HG03095 (cell line): Measurements from ENCODE around the gene DENND1B.

ENCODE experiments used
- ATAC-seq: cut with Tn5 transposase; IDR thresholded peaks from one replicate; pipeline ENCODE4 v1.9.1; 2021; ENCODE audit warnings: moderate library complexity; ENCODE audit not compliant: unreplicated experiment

Gene DENND1B

GRCh38 chr1:197775282-197776262 is at the start of gene DENND1B:
TSS of gene DENND1B (minus strand) at chr1:197775480. CDS start at chr1:197775155, 325 bp downstream.
- ATAC-seq = peak; percentile 77

GRCh38 chr1:197814306-197814705 is 39.0 kb upstream of the DENND1B start:
- ATAC-seq = no peak

- no peak for ATAC-seq
These were observed 38.5 kb upstream of the DENND1B start for GRCh38 chr1:197813741-197814140.

- ATAC-seq = no peak
These were observed 36.5 kb upstream of the DENND1B start for GRCh38 chr1:197811769-197812168.

GRCh38 chr1:197810812-197811211 is 35.5 kb upstream of the DENND1B start:
- no peak for ATAC-seq

- ATAC-seq = peak; percentile 51
These were observed 33.6 kb upstream of the DENND1B start for GRCh38 chr1:197808880-197809279.

- no peak for ATAC-seq
These were observed 32.6 kb upstream of the DENND1B start for GRCh38 chr1:197807739-197808453.

- peak; percentile 89 for ATAC-seq
These were observed 31.9 kb upstream of the DENND1B start for GRCh38 chr1:197807216-197807615.

GRCh38 chr1:197806718-197807117 is 31.4 kb upstream of the DENND1B start:
- ATAC-seq = no peak

GRCh38 chr1:197801684-197802083 is 26.4 kb upstream of the DENND1B start:
- ATAC-seq = no peak

GRCh38 chr1:197801111-197801482 is 25.8 kb upstream of the DENND1B start:
- ATAC-seq = no peak

- no peak for ATAC-seq
These were observed 25.3 kb upstream of the DENND1B start for GRCh38 chr1:197800379-197801110.

GRCh38 chr1:197799271-197799670 is 24.0 kb upstream of the DENND1B start:
- no peak for ATAC-seq

- ATAC-seq = no peak
These were observed 23.2 kb upstream of the DENND1B start for GRCh38 chr1:197798492-197798891.

GRCh38 chr1:197797010-197797409 is 21.7 kb upstream of the DENND1B start:
- ATAC-seq = no peak

- ATAC-seq = no peak
These were observed 13.8 kb upstream of the DENND1B start for GRCh38 chr1:197788741-197789739.

- ATAC-seq = no peak
These were observed 12.6 kb upstream of the DENND1B start for GRCh38 chr1:197787623-197788536.

GRCh38 chr1:197787056-197787455 is 11.8 kb upstream of the DENND1B start:
- ATAC-seq = no peak

- ATAC-seq = no peak
These were observed 11.0 kb upstream of the DENND1B start for GRCh38 chr1:197786280-197786679.
